ENCODE measurements around the gene PDK2.

- TF ChIP-seq RFX5 (IDR thresholded peaks at IDR 0.05; ENCODE audit: low read depth, low read length) (no peak), POLR2A (IDR thresholded peaks at IDR 0.05; ENCODE audit: low read depth, low read length) (no peak), CTCF (conservative IDR thresholded peaks at IDR 0.05; ENCODE audit: low read depth, low read length) (no peak)
Observed at GRCh38 chr17:50090071-50090470, 5.1 kb upstream of the PDK2 start.
